ENCODE data around the gene DBN1. TPM values are rescaled to one million over a fixed set of nuclear protein-coding genes. Genes with fewer than 3 reads are reported as not detected.
A peak's percentile ranks its signal among the peaks of the same experiment; 100 is the strongest.

The DBN1 gene
- polyA plus RNA-seq, 1 of the 3 experiments (the other 2 are of a cell fraction) = 244 TPM

GRCh38 chr5:177516601-177517568 is 43.5 kb upstream of the DBN1 start, which contains the start of gene DDX41 (continued):
- TF ChIP-seq IRF3 (IDR thresholded peaks at IDR 0.05; ENCODE audit: low read depth, low read length) (no peak), NRF1 (IDR thresholded peaks at IDR 0.05; ENCODE audit: low read depth, low read length) (peak; percentile 86), YY1 (IDR thresholded peaks at IDR 0.05; ENCODE audit: low read depth) (peak; percentile 87), MEF2A (IDR thresholded peaks at IDR 0.05; ENCODE audit: borderline replicate concordance, low read depth) (no peak), RAD21 (IDR thresholded peaks at IDR 0.05; ENCODE audit: low read length) (no peak), EZH2phosphoT487 (IDR thresholded peaks at IDR 0.05; ENCODE audit: borderline replicate concordance, low read depth) (no peak), CTCF (IDR thresholded peaks at IDR 0.05) (0 out of 2 replicates have a peak, but pooled peaks have one; percentile 20), USF2 (IDR thresholded peaks at IDR 0.05; ENCODE audit: borderline replicate concordance, low read depth, low read length) (no peak), RXRA (IDR thresholded peaks at IDR 0.05; ENCODE audit: borderline replicate concordance, low read depth) (no peak), ELF1 (IDR thresholded peaks at IDR 0.05) (peak; percentile 84), NFIC (IDR thresholded peaks at IDR 0.05; ENCODE audit: borderline replicate concordance) (peak; percentile 49; the same call in 1 of the 2 replicates), USF1 (IDR thresholded peaks at IDR 0.05; ENCODE audit: borderline replicate concordance, low read depth) (no peak), GABPA (IDR thresholded peaks at IDR 0.05; ENCODE audit: low read depth) (peak; percentile 71), FOXM1 (IDR thresholded peaks at IDR 0.05; ENCODE audit: low read depth) (no peak), FOXJ3 (CRISPR knock-in tag; IDR thresholded peaks at IDR 0.05) (0 out of 2 replicates have a peak, but pooled peaks have one; percentile 50), ZBTB33 (IDR thresholded peaks at IDR 0.05; ENCODE audit: borderline replicate concordance, low read depth) (peak; percentile 92), TEAD4 (IDR thresholded peaks at IDR 0.05; ENCODE audit: borderline replicate concordance, insufficient read depth) (no peak), GATA2 (CRISPR knock-in tag; IDR thresholded peaks at IDR 0.05) (peak; percentile 100), RCOR1 (IDR thresholded peaks at IDR 0.05; ENCODE audit: low read length) (peak; percentile 48; the same call in 1 of the 2 replicates)

Measured in SK-N-SH (cell line).